Astrocyte of the spinal cord (primary cell): ENCODE measurements around the gene RAB27B.
"Not testable (repeated sequence)": the region's sequence is repeated elsewhere in the genome, so short reads cannot be mapped to it uniquely, and the experiment has no call there.

Experiments used
- DNase-seq: peaks from one replicate; pipeline ENCODE4 v3.0.0; 2011; ENCODE audit warnings: low read depth, low spot score
- H3K4me3 ChIP-seq: 2 replicates; pipeline ENCODE4 v1.5.1; 2011; ENCODE audit warnings: low read depth, mild to moderate bottlenecking, low read length, moderate library complexity
- CTCF ChIP-seq: IDR thresholded peaks from 2 replicates; pipeline ENCODE4 v1.5.1; 2012; ENCODE audit warnings: low read depth, mild to moderate bottlenecking, low read length, inconsistent platforms
- in situ Hi-C: cut with HindIII; loops from 2 replicates; pipeline ENCODE4 v1.10.0; 2017; ENCODE audit warnings: low sequenced_read_pairs

Gene RAB27B

DNA sequence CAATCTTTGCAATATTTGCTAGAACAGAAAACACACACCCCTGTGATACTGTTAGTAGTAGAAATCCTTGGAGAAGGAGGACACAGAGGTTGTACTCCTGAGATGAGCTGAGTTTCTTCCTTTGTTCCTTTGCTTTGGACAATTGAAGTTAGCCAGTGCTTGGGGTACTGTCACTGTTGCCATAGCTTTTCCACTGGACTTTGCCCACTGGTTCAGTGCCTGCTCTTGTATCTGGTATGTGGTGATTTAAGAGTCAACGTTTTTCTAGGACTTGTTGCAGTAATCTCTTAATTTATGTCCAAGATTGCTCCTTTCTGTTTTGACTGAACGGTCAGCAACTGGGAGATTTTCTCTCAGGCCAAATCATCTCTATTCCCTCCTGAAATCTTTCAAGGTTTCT, 26.1 kb upstream of the RAB27B start:
- TF ChIP-seq CTCF: no peak
- no peak overlapping the region for H3K4me3 ChIP-seq
- DNase-seq: no peak
- in situ Hi-C loops: no loop called here

GRCh38 chr18:54802686-54803395, 25.4 kb upstream of the RAB27B start:
- TF ChIP-seq CTCF: no peak
- in situ Hi-C loops: no loop called here

GRCh38 chr18:54805571-54806334, 22.5 kb upstream of the RAB27B start:
- no peak overlapping the region for H3K4me3 ChIP-seq
- no peak for TF ChIP-seq CTCF
- in situ Hi-C loops: no loop called here
- DNase-seq: peak; percentile 91

More at GRCh38 chr18:54802686-54803395, 25.4 kb upstream of the RAB27B start:
- no peak overlapping the region for H3K4me3 ChIP-seq
- DNase-seq: no peak

DNA sequence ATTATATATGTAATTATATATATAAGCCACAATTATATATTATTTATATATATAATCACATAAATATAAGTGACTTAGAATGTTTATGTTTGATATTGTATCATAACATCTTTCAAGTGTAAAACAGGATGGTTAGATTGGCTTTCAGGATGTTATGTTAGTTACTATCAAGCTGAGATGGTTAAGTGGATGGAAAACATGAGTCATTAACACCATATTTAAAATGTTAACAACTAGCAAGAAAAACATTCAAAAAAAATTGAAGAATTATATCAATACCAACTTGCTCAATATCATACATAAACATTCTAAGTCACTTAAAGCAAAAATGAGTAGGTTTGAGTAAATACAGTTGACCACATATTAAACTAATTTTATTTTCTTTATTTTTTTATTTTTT, 21.8 kb upstream of the RAB27B start:
- DNase-seq: peak; percentile 70
- in situ Hi-C loops: no loop called here
- no peak overlapping the region for H3K4me3 ChIP-seq
- no peak for TF ChIP-seq CTCF

GRCh38 chr18:54807303-54807702, 21.0 kb upstream of the RAB27B start:
- no peak for TF ChIP-seq CTCF
- in situ Hi-C loops: no loop called here
- no peak overlapping the region for H3K4me3 ChIP-seq
- no peak for DNase-seq

GRCh38 chr18:54810662-54811061, 17.6 kb upstream of the RAB27B start:
- in situ Hi-C loops, DNase-seq, H3K4me3 ChIP-seq: not testable (repeated sequence)

- no peak for TF ChIP-seq CTCF
- no peak overlapping the region for H3K4me3 ChIP-seq
- in situ Hi-C loops: no loop called here
- DNase-seq: no peak
These were observed 15.4 kb upstream of the RAB27B start for GRCh38 chr18:54812885-54813284.
